GM12873 (cell line): ENCODE results near the gene PRELID2.

Experiments used
- CTCF ChIP-seq: IDR thresholded peaks from 2 replicates; pipeline ENCODE4 v1.5.1; 2012; ENCODE audit warnings: low read depth, mild to moderate bottlenecking, moderate library complexity, low read length, control low read depth; ENCODE audit not compliant: insufficient read depth; ENCODE audit errors: missing control alignments

Gene PRELID2

GRCh38 chr5:145852990-145853389 is 17.8 kb upstream of the PRELID2 start:
- TF ChIP-seq CTCF: no peak

- no peak for TF ChIP-seq CTCF
Observed at GRCh38 chr5:145848854-145849253, 13.7 kb upstream of the PRELID2 start.

DNA sequence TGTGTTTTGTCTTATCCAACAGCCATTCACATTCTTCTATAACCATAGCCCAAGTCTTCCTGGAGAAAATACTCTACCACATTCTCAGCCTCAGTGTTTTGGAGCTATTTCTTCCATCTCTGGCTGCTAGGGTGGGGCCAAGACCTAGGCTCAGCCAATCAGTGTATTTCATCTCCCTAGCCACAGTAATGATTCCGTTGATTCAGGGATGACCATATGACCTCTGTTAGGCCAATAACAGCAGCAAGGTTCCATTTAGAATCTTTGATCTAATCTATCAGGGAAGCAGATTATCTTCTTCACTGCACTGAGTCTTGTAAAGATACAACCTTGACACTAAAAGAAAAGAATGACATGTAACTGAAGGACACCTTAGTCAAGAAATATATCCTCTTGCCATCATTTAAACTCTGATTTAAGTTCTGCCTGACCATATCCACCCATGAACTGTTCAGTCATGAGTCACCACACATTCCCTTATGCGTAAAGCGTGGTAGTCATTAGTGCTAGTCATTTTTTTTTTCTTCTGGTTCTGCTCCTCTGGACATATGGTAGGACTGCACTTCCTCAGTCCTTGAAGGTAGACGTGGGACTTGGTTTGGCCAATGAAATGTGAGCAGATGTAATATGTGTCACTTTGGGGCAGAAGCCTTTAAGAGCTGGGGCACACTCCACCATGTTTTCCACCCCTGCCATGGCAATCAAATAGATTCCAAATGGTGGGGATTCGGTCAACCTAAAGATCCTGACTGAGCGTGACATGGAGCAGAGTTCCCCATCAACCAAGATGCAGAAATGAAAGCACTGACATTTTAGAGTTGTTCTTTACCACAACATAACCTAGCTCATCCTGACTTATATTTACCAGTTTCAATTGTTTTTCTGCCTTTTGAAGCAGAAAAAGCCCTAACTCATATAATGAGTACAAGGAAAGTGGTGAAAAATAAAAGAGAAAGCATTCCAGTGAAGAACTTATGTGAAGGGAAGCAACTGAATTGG is 12.7 kb upstream of the PRELID2 start:
- TF ChIP-seq CTCF: no peak

DNA sequence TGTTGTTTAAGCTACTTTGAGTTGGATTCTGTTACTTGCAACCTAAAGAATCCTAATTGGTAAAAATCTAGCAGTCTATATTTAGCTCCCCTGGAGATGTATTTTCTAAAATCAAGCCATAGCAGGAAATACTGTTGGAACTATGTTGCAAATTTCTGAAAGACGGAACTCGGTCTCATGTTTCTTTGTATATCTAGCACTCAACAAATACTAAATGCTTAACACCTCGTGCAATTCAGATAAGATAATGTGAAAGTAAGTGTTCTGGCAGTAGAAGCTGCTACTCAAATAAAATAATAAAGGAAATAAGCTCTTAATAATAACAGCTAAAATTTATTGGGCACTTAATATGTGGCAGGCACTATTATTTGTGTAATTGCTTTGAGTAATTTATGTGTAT is 10.9 kb upstream of the PRELID2 start:
- TF ChIP-seq CTCF: no peak

GRCh38 chr5:145841299-145841698 is 6.2 kb upstream of the PRELID2 start:
- TF ChIP-seq CTCF: no peak

DNA sequence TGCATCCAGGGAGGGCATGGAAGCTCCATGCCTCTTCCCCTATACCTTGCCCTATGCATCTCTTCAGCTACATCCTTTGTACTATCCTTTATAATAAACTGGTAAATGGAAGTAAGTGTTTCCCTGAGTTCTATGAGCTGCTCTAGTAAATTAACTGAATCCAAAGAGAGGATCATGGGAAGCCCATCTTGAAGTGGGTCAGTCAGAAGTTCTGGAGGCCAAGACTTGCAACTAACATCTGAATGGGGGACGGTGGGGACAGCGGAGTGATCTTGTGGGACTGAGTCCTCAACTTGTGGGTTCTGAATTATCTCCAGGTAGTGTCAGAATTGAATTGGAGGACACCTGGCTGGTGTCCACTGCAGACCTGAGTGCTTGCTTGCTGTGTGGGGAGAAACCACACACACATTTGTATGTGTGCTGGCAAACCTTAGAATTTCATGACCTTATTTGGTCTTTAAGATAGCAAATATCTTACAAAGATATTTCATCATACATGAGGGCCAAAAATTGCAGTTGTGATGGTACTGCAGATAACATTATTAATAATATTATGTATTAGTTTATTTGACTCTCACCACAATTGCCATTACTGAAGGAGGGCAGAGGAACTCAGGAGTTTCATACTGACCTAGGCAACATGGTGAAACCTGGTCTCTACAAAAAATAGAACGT is 5.5 kb upstream of the PRELID2 start:
- TF ChIP-seq CTCF: no peak

DNA sequence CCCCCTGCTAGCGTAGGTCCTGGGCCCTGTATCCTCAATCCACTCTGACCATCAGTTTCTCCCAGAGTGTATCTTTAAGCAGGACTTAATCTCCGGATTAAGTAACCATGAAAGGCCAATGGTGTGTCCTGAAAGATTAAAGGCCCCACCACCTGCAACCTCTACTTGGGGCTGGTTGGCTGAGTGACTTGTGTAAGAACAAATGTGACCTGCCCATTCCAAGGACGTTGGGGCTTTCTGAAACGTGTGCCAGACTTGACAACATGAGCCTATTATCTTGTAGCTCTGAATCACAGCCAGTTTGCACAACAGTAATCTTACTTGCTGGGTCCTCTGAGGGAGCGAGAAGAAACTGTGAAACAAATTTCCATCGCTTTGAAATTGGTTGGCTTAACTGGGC is 3.1 kb upstream of the PRELID2 start:
- TF ChIP-seq CTCF: no peak
